Ishikawa (cell line): ENCODE data around the gene ASS1.

ENCODE experiments used
- CREB1 ChIP-seq: IDR thresholded peaks from 2 replicates; pipeline ENCODE4 v1.6.1; 2012; ENCODE audit warnings: low read depth
- EP300 ChIP-seq: IDR thresholded peaks from 2 replicates; pipeline ENCODE4 v1.6.1; 2012; ENCODE audit warnings: borderline replicate concordance
- MAX ChIP-seq: IDR thresholded peaks from 2 replicates; pipeline ENCODE4 v1.6.1; 2012
- REST ChIP-seq: IDR thresholded peaks from 2 replicates; pipeline ENCODE4 v1.6.1; 2012; ENCODE audit warnings: low read depth, mild to moderate bottlenecking

GRCh38 chr9:130539420-130540223, 94.9 kb downstream of the ASS1 start:
- TF ChIP-seq REST (no peak), MAX (no peak), CREB1 (no peak), EP300 (no peak)
